ENCODE results near the gene NPHP1. TPM values are rescaled to one million over a fixed set of nuclear protein-coding genes. Genes with fewer than 3 reads are reported as not detected.

The NPHP1 gene
- total RNA-seq, 1 experiment from 2014 or later = 2.5 TPM

- TF ChIP-seq ATF1 (CRISPR knock-in tag; IDR thresholded peaks at IDR 0.05) (no peak), PRRX2 (CRISPR knock-in tag; IDR thresholded peaks at IDR 0.05) (no peak), TEAD1 (CRISPR knock-in tag; IDR thresholded peaks at IDR 0.05) (no peak), SMAD4 (CRISPR knock-in tag; IDR thresholded peaks at IDR 0.05) (no peak)
Observed at GRCh38 chr2:110105608-110106467, 99.0 kb downstream of the NPHP1 start (continued).

- Mint-ChIP-seq H3K27me3 (ENCODE audit: low read depth) (peaks cover 5% of the 10 kb centered on the region), H3K4me3 (no peak overlapping the region), H3K4me1 (peaks cover 3% of the 10 kb centered on the region), H3K9me3 (0 out of 2 replicates have a peak, but pooled peaks cover 5% of the 10 kb centered on the region), H3K36me3 (0 out of 2 replicates have a peak, but pooled peaks cover 3% of the 10 kb centered on the region), H3K27ac (no peak overlapping the region)
- ChIA-PET POLR2A (no interaction called here), CTCF (interaction anchor here (2.4 kb wide), 1 partner anchor 11 kb away, joined by 12 read pairs; the partner anchor contains the start of gene MALL)
- DNase-seq (ENCODE audit: low spot score) = no peak
- no peak for ATAC-seq
- TF ChIP-seq MYBL2 (CRISPR knock-in tag; IDR thresholded peaks at IDR 0.05) (no peak), ZMAT4 (CRISPR knock-in tag; IDR thresholded peaks at IDR 0.05) (no peak), ATF6 (CRISPR knock-in tag; IDR thresholded peaks at IDR 0.05) (no peak), KAT7 (CRISPR knock-in tag; IDR thresholded peaks at IDR 0.05; ENCODE audit: borderline replicate concordance) (no peak), E2F4 (CRISPR knock-in tag; IDR thresholded peaks at IDR 0.05; ENCODE audit: borderline replicate concordance, low read depth) (no peak), NFE2L1 (CRISPR knock-in tag; IDR thresholded peaks at IDR 0.05) (no peak), ZNF423 (CRISPR knock-in tag; IDR thresholded peaks at IDR 0.05) (no peak), FOXK1 (CRISPR knock-in tag; IDR thresholded peaks at IDR 0.05) (no peak), NFATC4 (CRISPR knock-in tag; IDR thresholded peaks at IDR 0.05) (no peak), TEAD4 (CRISPR knock-in tag; IDR thresholded peaks at IDR 0.05) (no peak), ELF4 (CRISPR knock-in tag; IDR thresholded peaks at IDR 0.05; ENCODE audit: low read depth) (no peak), PRDM15 (CRISPR knock-in tag; IDR thresholded peaks at IDR 0.05) (no peak), E2F1 (CRISPR knock-in tag; IDR thresholded peaks at IDR 0.05) (no peak), FOXP4 (CRISPR knock-in tag; IDR thresholded peaks at IDR 0.05) (no peak), ERG (CRISPR knock-in tag; IDR thresholded peaks at IDR 0.05) (no peak), ZBTB21 (CRISPR knock-in tag; IDR thresholded peaks at IDR 0.05; ENCODE audit: borderline replicate concordance) (no peak), HMGXB4 (CRISPR knock-in tag; IDR thresholded peaks at IDR 0.05) (no peak), HMGA2 (CRISPR knock-in tag; IDR thresholded peaks at IDR 0.05) (no peak)
Observed at GRCh38 chr2:110105183-110105582, 99.6 kb downstream of the NPHP1 start.
